Measurements from ENCODE around the gene ATRIP.

The ATRIP gene

DNA sequence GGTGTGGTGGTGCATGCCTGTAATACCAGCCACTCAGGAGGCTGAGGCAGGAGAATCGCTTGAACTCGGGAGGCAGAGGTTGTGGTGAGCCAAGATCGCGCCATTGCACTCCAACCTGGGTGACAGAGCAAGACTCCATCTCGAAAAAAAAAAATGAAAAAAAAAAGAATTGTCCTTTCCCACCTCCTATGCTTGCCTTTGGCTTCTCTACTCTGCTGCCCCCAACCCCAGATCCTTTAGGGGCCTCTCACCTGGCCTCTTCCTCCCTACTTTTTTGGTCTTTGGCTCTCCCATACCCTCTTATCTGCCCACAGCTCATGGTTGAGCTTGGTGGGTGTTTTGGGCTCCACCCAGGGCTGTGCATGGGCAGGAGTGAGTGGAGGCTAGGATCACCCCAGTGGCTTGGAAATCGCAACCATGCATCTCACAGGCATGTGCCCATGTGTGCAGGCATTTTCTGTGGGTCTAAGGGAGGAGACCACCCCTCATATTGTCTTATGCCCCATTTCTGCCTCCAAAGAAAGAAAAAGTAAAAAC is 59.5 kb downstream of the ATRIP start:
- no peak for DNase-seq

DNA sequence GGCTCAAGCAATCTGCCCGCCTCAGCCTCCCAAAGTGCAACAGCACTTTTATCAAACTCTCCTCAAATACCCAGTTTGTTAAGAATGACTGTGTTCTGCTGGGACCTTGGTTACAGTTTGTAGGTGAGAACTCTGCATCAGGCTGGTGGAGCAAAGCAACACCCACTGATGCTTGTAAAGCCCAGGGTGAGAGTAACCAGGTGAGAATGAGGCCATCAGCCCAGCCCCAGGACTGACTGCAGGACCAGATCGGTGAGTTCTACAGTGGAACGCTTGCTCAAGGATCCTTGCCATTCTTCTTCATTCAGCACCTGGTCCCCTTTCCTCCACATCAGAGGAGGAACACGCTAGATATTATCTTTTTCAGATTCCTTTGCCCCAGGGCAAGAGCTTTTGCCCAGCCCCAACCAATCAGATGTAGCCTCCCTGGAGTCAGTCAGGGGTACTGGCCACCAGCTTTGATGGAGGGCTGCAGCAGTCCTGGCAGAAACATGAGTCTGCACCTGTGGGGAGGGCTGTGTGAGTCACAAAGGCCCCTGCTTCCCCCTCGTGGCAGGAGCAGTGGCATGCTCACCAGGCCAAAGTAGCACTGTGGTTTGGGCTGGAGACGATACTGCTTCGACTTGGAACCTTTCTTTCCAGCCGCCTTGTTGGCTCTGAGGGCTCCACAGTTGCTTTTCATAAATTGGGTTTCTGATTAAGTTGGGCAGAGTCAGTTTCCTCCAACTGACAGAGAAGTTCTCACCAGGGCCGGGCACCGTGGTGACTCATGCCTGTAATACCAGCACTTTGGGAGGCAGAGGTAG is 60.9 kb downstream of the ATRIP start:
- DNase-seq = no peak

DNA sequence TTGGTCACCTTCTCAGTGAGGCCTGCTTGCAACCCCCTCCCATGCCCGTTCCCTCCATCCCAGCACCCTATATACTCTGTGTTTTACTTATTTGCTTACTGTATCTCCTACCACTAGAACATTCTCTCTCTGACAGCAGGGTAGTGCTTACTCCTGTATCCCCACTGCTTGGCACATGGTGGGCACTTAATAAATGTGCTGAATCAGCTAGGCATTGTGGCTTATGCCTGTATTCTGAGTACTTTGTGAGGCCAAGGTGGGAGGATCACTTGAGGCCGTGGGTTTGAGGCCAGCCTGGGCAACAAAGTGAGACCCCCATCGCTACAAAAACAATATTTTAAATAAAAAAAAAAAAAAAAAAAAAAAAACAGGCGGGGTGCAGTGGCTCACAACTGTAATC is 65.0 kb downstream of the ATRIP start:
- no peak for DNase-seq

DNA sequence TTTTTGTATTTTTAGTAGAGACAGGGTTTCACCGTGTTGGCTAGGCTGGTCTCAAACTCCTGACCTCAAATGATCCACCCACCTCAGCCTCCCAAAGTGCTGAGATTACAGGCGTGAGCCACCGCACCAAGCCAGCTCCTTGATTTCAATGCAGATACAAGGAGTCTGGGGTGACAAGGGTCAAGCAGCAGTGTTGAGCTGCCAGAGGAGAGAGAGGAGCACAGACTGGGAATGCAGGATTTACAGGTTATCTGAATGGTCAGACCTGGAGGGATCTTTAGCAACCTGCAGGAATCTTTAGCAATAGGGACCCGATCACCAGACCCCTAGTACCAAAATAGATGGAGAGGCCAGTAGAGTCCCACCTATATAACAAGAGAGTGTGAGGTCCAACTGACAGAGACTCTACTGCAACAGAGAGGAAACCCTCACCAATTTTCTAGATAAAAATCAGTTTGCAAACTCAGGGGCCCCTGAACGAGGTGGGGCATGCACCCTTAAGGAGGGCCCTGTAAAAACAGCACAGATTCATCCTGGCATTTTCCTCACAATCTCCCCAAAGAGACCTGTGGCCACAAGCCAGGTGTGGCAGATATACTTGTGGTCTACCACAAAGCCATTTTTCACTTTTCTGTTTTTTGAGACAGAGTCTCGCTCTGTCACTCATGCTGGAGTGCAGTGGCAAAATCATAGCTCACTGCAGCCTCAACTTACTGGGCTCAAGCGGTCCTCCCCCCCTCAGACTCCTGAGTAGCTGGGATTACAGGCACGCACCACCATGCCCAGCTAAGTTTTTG is 68.1 kb downstream of the ATRIP start:
- no peak for DNase-seq

All from NCI-H2227 treated with DMSO at 0.1 percent for 48 hours (cell line).